Midbrain (tissue), 1 donor: ENCODE results near the gene RIMS1.

Source experiments
- DNase-seq: peaks from one replicate; lab custom pipeline; 2025; lab: John Stamatoyannopoulos, UW

The RIMS1 gene

GRCh38 chr6:72416744-72417465, 530.6 kb downstream of the RIMS1 start:
- DNase-seq: no peak

DNA sequence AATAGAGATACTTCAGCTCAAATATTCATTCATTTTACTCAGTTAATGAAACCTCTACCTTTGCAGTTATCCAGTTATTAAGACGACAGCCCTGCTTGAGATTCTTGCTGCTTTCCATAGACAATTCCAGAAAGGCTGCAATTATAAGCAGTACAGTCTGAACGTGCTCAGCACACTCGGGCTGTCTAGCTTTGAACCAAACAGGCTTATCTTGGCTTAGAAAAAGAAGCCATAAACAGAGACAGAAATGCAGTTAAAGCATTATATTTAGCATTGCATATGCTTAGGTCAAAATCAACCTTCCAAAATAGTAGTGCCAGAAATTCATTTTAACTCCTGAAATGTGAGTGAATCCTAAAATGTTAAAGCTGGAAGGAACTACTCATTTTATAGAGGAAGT, 531.4 kb downstream of the RIMS1 start:
- no peak for DNase-seq

DNA sequence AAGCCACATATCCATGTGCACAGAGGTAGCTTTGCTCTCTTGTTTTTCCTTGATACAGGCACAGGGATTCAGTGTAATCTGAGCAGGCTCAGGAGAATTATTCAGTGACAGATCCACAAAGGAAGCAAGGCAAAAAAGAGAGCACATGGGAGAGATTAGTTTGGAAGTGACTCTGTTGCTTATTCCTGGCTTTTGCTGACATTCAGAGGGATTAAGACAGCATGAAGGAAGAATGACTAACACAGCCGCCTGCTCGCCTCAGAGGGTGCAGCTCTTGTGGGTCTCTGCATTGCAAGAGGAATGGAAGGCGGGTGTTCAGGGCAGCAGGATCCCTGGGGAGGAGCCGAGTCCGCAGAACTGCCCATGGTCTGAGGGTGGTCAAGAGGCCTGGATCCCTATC, 532.1 kb downstream of the RIMS1 start:
- DNase-seq: no peak

GRCh38 chr6:72419966-72420365, 533.6 kb downstream of the RIMS1 start:
- no peak for DNase-seq

GRCh38 chr6:72420409-72420808, 534.1 kb downstream of the RIMS1 start:
- DNase-seq: no peak

- DNase-seq: no peak
Observed at GRCh38 chr6:72421387-72421786, 535.0 kb downstream of the RIMS1 start.

DNA sequence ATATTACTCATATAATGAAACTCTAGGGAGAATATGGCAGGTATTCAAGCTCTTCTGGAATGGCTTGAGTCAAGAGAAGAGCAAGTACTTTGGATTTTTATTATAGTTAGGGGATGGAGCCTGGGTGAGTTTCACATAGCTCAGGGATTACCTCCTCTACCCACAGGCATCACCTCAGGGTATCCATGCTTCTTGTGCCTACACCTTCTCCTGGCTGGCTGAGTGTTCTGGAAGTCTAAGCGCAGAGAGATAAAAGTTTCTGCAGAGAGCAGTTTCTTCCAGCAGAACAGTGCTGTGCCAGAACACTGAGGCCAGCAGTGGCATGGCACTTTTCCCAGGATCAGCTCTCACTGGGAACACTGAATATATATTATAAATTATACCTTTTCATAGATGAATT, 535.8 kb downstream of the RIMS1 start:
- DNase-seq: no peak

DNA sequence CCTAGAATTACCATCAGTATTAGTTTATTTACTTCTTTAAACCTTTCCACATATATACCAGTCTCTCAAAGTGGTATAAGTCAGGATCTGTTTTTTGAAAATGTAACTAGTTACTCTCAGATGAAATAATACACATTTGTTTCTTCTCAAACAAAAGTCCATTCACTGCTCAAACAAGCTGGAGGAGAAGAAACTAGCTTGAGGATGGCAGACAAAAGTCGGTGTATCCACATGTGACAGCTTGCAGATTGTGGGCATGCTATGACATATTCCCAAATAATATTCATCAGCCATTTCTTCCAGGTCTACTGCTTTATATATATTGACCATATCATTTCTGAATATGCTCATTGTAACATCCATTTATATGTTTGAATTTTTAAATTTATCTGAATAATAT, 538.1 kb downstream of the RIMS1 start:
- no peak for DNase-seq

DNA sequence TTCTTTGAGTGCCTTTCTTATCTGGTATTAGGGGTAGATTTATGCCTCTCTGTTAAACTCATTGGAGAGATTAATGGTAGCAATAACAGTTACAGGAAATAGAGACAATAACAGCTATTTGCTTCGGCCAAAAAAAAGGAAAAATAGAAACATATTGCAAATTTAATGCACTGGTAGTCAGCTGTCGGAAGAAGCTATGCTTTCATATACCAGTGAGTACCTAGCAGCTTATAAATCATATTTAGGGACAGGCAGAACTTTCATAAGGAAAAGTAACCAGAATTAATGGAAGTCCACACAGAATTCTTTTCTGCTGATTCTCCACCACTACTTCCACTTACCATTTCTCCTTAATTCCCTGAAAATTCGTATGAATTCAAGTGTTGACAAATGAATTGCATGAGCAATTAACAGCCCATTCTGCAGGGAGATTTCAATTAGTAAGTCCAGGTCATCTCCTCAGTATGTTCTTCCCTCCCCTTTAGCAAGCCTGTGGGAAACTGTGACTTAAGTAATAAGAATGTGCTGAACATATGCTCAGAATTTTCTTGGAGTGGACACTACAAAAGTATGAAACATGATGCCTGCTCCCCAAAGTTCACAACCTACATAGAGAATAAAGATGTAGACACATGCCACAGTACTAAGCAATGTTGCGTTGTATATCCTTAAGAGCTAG, 538.8 kb downstream of the RIMS1 start:
- DNase-seq: no peak

- no peak for DNase-seq
Observed at GRCh38 chr6:72440611-72441010, 554.3 kb downstream of the RIMS1 start.

- DNase-seq: no peak
Observed at GRCh38 chr6:72446430-72446829, 560.1 kb downstream of the RIMS1 start.
